Measurements from ENCODE around the gene DNAJC5. TPM values are rescaled to one million over a fixed set of nuclear protein-coding genes. Genes with fewer than 3 reads are reported as not detected.

The DNAJC5 gene
- total and polyA plus RNA-seq, 9 of the 15 experiments (the other 6 are each of a cell fraction or from before 2014, with no cell fraction given), result 0.95 to 42.8 (median 23.4) TPM

GRCh38 chr20:63894358-63895201, at the start of gene DNAJC5 (continued):
- no peak for TF ChIP-seq AFF4 (CRISPR knock-in tag; IDR thresholded peaks at IDR 0.05)
- TF ChIP-seq ATF7 (IDR thresholded peaks at IDR 0.05), result peak; percentile 54
- no peak for TF ChIP-seq HDGF (IDR thresholded peaks at IDR 0.05)
- peak in 2 of 3 experiments; percentile 22 to 25 for TF ChIP-seq YY1 (IDR thresholded peaks at IDR 0.05; ENCODE audit: borderline replicate concordance in 1 of 3, control insufficient read depth in 1 of 3, extremely low read depth in 1 of 3, insufficient read depth in 3 of 3, insufficient read length in 1 of 3, insufficient replicate concordance in 2 of 3, low read depth in 1 of 3, low read length in 2 of 3)
- no peak for TF ChIP-seq NFXL1 (CRISPR knock-in tag; IDR thresholded peaks at IDR 0.05)
- peak in 1 of 2 experiments; percentile 60; a peak in 1 of 4 replicates for TF ChIP-seq HDAC1 (IDR thresholded peaks at IDR 0.05)
- no peak for TF ChIP-seq NFE2 (IDR thresholded peaks at IDR 0.05; ENCODE audit: low read depth)
- no peak for TF ChIP-seq E4F1 (CRISPR knock-in tag; IDR thresholded peaks at IDR 0.05; ENCODE audit: borderline replicate concordance)
- TF ChIP-seq ZSCAN29 (IDR thresholded peaks at IDR 0.05), result no peak
- TF ChIP-seq PPARD (CRISPR knock-in tag; IDR thresholded peaks at IDR 0.05), result no peak
- no peak for TF ChIP-seq XRCC4 (IDR thresholded peaks at IDR 0.05; ENCODE audit: extremely low read depth, insufficient read depth, insufficient read length)
- TF ChIP-seq KDM5B (IDR thresholded peaks at IDR 0.05; ENCODE audit: insufficient replicate concordance, low read depth, low read length), result no peak
- no peak for TF ChIP-seq ZFP91 (CRISPR knock-in tag; IDR thresholded peaks at IDR 0.05)
- TF ChIP-seq MNT (conservative IDR thresholded peaks at IDR 0.05), result peak; percentile 54 to 74
- TF ChIP-seq PHF20 (IDR thresholded peaks at IDR 0.05; ENCODE audit: partially characterized antibody), result no peak
- TF ChIP-seq CEBPG (CRISPR knock-in tag; IDR thresholded peaks at IDR 0.05), result no peak
- no peak for TF ChIP-seq CEBPG (tag; conservative IDR thresholded peaks at IDR 0.05 in 1 of 2, IDR thresholded peaks at IDR 0.05 in 1 of 2)
